GM18867 (cell line): ENCODE data around the gene DOCK4.

Source experiments
- ATAC-seq: cut with Tn5 transposase; IDR thresholded peaks from one replicate; pipeline ENCODE4 v1.9.1; 2021; ENCODE audit warnings: mild to moderate bottlenecking, moderate library complexity; ENCODE audit not compliant: unreplicated experiment

Gene DOCK4

GRCh38 chr7:111975346-111975745, 230.9 kb downstream of the DOCK4 start:
- ATAC-seq, result no peak

- no peak for ATAC-seq
Measured at GRCh38 chr7:111960984-111961383, 245.2 kb downstream of the DOCK4 start.

DNA sequence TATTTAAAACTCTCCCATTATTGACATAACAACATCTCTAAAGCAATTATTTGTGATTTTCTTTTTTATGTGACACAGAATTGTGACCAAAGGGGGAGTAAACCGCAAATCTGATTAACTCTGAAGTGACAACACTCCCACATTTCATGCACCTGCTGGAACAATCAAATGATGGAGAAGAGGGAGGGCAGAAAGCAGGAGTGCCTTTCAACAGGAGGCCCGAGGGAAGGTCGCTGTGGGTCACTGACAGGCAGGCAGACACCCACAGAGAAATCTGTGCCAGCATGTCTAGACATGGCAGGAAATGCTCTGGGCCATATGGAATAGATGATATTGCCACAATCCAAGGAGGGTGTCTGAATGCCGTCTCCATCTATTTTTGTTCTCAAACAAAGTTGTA, 247.3 kb downstream of the DOCK4 start:
- no peak for ATAC-seq

DNA sequence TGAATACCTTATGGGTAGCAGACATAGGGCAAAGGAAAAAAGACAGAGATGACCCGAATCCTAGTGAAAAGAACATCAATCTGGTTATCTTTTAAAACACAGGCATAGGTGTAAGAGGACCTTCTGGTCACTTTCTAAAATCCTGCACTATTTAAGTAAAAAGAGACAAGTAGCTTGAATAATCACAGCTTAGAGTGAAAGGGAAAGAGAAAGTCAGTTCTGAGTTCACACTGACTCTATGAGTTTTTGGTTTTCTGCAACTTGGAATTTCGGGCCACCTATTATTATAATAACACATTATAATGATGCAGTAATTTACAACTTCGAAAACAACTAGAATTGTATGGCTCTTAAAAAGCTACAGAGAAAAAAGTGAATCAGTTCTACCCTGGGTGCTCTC, 247.8 kb downstream of the DOCK4 start:
- ATAC-seq, result peak; percentile 72

DNA sequence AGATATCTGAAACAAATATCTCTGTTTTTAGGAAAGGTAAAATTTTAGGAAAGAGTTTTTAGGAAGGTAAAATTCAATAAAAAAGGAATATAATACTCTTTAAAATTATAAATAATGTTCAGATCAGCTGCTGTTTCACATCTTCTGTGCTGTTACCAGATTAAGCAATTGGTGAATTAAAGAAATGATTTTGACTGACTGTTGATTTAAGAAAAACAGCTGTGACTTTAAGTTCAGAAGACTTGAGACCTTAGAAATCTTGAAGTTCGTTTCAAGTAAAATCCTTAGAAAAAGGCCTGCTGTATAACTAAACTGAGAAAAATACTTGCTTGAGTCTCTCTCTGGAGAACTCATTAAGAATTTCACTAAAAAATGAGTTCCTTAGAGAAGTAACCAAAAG, 250.6 kb downstream of the DOCK4 start:
- no peak for ATAC-seq

DNA sequence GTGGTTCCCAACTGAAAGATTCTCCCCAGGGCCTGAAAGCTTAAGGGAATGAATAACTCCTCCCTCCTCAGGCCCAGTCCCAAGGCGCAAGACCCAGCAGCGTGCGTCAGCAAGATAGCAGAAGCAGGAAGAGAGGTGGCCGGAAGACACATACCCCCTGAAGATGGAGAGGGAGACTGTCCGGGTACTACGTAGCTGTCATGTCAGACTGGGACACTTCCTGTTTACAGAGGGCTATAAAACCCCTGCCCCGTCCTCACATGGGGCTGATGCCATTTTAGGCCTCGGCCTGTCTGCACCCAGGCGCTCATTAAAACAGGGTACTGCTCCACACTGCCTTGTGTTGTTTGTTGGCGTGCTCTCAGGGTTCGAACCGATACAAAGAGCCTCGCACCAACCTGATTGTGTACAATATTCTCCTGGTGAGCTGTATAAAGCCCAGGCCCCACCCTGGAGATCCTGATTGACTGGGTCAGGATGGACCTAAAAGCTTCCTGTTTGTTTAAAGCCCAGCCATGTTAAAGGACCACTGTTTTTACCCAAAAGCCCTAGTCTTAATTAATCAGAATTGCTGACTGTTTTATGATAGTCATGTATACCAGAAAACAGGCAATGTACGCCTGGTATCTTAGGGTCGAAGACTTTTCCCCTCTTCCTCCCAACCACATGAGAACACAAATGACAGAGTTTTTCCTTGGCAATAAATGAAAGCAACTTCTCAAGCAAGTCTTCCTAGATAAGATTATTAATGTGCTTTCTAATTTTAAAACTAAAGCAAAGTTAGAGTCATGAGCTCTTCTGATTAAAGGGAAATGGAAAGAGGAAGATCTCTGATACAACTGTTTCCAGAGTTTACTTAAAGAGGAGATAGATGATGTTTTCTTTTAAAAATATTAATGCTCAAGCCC, 251.5 kb downstream of the DOCK4 start:
- ATAC-seq, result no peak

DNA sequence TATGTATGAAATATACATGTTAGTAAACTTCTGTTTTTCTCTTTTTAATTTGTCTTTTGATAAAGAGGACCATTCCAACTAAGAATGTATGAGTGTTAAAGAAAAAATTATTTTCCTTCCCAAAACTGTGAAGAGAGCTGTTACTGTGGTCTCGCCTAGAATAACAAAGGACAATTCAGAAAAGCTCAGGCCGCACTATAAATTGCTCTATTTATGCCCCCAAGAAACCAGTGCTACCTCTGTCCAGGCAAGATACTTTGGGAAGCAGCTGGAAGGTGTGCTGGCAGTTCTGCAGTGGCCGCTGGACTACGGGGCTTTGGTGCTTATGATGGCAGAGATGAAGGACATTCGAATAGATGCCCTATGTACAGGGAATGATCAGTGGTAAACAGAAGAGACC, 252.1 kb downstream of the DOCK4 start:
- ATAC-seq, result no peak

GRCh38 chr7:111953611-111954010, 252.6 kb downstream of the DOCK4 start:
- ATAC-seq, result peak; percentile 64

DNA sequence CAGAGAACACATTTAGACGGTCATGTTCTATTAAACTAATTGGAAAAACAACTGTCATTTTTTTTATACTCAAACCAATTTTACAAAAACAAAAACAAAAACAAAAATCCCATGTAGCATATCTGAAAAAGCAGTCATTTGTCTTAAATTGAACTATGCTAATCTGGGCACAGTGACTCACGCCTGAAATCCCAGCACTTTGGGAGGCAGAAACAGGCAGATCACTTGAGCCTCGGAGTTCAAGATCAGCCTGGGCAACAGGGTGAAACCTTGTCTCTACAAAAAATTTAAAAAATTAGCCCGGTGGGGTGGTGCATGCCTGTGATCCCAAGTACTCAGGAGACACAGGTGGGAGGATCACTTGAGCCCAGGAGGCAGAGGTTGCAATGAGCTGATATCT, 253.4 kb downstream of the DOCK4 start:
- no peak for ATAC-seq

DNA sequence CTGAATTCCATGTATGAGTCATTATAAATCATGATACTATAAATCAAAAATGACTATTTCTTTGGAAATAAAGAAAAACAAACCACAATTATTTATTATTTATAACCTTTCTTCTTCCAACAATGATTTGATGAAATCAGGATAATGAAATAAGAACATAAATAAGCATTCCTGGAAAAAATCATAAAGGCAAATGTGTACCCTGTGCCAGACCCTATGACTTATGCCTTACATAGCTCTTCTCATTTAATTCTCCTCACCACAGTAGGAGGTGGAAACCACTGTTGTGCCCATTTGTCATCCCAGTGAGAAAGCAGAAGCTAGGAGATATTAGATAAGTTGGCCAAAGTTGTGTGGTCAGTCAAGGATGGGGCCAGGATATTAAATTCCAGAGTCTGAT, 255.1 kb downstream of the DOCK4 start:
- ATAC-seq, result no peak

DNA sequence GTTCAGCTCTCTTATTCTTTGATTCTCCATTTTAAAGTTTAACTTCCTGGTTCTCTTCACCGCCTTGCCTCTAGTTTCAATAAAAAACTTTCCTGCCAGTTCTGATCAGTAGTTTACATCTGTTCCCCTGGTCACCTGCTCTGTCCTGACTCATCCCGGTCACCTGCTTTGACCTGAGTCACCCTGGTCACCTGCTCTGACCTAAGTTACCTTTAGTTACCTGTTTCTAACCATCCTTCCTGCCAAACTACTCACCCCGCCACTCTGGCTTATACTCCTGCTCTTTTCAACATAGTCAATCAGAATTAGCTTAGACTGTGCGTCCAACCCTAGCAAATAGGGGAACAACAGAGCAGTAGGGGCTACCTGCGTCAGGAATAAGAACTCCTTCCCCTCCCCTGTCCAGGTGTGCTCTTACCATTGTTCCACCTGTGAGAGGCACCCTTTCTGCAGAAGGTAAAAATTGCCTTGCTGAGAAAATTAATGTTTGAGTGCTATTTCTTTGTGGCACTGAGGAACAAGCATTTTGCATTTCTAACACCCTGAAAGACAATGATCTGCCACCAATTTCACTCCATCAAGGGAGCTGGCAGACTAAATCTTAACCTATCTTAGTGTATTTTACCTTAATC, 263.6 kb downstream of the DOCK4 start:
- no peak for ATAC-seq

- no peak for ATAC-seq
Measured at GRCh38 chr7:111937163-111937562, 269.0 kb downstream of the DOCK4 start.

DNA sequence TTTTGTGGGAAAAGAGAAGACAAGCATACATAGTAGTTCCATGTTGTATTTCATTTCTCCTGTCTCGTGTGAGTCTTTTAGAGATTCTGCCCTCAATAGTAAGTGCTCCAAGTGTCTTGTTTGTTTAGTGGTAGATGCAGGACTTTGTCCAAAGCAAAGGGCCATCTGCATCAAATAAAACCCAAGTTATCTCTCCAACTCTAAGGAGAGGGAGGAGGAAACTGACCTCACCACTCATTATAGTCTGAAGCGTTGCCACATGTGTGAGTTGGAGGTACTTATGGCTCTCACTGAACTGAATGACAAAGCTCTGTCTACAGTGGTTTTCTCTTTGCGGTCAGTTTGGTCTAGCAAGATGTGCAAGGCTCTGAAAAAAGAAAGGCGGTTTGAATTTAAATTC, 272.6 kb downstream of the DOCK4 start:
- no peak for ATAC-seq

DNA sequence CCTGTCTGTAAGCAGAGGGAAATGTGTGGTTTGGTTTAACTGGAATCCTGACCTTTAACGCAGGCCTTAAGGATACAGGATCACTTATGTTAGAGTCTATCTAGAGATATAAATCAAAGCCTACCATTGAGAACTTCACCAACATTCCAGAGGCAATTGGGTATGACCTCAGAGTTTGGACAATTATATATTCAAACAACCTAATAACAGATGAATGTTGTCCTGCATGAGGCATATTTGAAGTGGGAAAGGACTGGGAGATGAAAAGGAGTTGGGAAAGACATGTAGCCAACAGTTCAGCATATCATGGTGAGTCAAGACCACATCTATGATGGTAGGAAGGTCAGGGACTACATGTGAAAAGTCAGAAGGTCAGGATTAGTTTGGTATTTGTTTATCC, 274.2 kb downstream of the DOCK4 start:
- ATAC-seq, result no peak

- ATAC-seq, result no peak
Measured at GRCh38 chr7:111931016-111931517, 275.1 kb downstream of the DOCK4 start.

DNA sequence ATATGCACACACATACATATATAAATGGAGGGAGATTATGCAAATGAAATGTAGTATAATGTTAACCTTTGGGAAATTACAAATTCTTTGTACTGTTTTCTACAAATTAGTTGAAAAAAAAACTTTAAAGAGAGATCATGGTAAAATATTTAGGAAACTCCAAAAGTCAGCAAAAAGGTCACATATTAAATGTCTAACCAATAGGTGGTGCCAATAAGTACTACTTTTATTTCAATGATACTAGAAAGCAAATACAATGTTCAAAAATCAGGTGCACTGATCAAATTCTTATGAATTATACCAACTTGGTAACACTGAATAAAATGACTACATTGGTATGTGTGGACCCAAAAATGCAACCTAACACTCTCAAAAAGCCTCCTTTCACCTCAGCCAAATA, 276.9 kb downstream of the DOCK4 start:
- ATAC-seq, result no peak

GRCh38 chr7:111927353-111928019, 278.7 kb downstream of the DOCK4 start:
- no peak for ATAC-seq

DNA sequence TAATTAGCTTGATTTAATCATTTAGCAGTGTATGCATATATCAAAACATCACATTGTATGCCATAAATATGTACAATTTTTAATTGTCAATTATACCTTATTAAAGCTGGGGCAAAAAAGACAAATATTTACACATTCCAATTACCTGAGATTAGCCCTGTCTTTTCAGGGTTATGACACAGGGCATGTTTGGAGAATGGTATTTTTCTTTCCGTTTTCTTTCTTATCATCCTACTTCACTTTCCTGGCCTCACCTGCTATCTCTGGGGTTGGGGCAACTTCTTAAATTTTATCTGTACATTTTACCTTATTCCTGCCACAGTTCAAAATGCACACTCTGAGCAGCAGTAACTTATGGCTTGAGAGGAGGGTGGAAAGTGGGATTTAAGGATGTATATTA, 285.9 kb downstream of the DOCK4 start:
- no peak for ATAC-seq

DNA sequence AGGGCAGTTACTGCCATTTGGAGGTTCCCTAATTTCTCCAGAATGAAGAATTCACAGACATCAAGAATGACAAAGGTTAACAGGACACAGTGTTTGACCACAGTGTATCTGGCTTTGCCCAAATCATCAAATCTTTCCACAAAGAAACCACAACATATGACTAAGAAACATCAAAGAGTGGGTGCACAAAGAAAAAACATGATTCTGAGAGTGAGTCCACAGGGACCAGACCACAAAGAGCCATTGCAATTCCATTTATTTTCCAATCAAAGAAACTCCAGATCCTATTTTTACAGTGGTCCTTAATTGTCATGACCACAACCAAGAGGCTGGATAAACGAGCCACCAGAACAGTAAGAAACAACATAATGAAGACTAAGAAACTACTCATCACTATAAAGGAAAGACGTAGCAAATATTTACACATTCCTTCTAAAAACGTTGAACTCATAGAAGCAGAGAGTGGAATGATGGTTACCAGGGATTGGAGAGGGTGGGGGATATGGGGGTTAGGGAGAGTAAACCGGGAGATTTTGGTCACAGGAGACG, 286.5 kb downstream of the DOCK4 start:
- no peak for ATAC-seq

DNA sequence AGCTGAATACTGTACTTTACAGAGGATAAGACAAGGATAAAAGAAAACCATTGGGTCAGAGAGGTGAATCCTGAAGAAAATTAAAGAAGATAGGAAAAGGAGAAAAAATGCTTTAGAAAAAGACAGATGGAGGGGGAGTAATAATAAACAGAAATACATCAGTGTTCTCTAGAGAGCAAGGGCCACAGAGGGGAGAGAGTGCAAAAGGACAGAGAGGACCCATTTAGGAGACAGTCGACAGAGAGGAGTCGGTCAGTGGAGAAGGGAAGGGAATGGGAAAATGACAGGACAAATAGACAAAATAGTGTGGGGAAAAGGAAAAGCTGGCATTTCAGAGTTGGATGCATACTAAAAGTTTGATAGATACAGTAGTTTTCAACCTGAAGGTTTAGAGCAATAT, 287.0 kb downstream of the DOCK4 start:
- no peak for ATAC-seq

DNA sequence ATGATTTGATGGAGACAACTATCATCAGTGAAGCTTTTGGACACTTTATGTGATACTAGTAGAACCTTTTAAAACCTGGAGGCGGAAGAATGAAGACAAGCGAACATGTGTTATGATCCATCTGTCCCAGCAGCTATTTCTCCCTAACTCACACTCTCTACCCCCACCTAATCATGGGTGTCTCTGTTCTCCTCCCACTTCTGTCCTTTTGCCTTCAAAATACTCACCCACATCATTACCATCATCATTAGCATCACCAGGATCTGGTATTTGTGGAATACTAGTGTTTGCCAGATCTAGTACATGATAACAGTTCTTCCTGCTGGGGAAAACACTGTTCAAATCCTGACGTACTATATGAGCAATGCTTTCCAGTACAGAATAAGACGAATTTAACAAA, 287.7 kb downstream of the DOCK4 start:
- ATAC-seq, result no peak
